Smooth muscle cell (in vitro differentiated cells): ENCODE results near the gene PCDHB14. TPM values are rescaled to one million over a fixed set of nuclear protein-coding genes. Genes with fewer than 3 reads are reported as not detected.
"Not testable (repeated sequence)": the region's sequence is repeated elsewhere in the genome, so short reads cannot be mapped to it uniquely, and the experiment has no call there.

Source experiments
- DNase-seq: peaks from one replicate; lab custom pipeline; 2025; ENCODE audit not compliant: unreplicated experiment; lab: John Stamatoyannopoulos, UW
- H2AFZ ChIP-seq: fragments of 200-600 bp; sonication (generic); 2 replicates; pipeline ENCODE4 v1.6.0; 2016; ENCODE audit warnings: antibody characterized with exemption, low read depth, mild to moderate bottlenecking
- H3F3A ChIP-seq: fragments of 200-600 bp; sonication (generic); 2 replicates; pipeline ENCODE4 v1.6.0; 2017; ENCODE audit warnings: antibody characterized with exemption, low read depth
- H3K27ac ChIP-seq: fragments of 200-600 bp; sonication (generic); 2 replicates; pipeline ENCODE4 v1.5.1; 2016; ENCODE audit warnings: low read depth, mild to moderate bottlenecking
- H3K27me3 ChIP-seq: fragments of 200-600 bp; sonication (generic); 2 replicates; pipeline ENCODE4 v1.6.1; 2016; ENCODE audit warnings: low read depth, mild to moderate bottlenecking
- H3K36me3 ChIP-seq: fragments of 200-600 bp; sonication (generic); 2 replicates; pipeline ENCODE4 v1.5.1; 2016; ENCODE audit warnings: low read depth
- H3K4me1 ChIP-seq: fragments of 200-600 bp; sonication (generic); 2 replicates; pipeline ENCODE4 v1.5.1; 2016; ENCODE audit warnings: low read depth
- H3K4me2 ChIP-seq: fragments of 200-600 bp; sonication (generic); 2 replicates; pipeline ENCODE4 v1.6.0; 2016; ENCODE audit warnings: mild to moderate bottlenecking
- H3K4me3 ChIP-seq: fragments of 200-600 bp; sonication (generic); 2 replicates; pipeline ENCODE4 v1.5.1; 2016; ENCODE audit warnings: mild to moderate bottlenecking
- H3K79me2 ChIP-seq: fragments of 200-600 bp; sonication (generic); 2 replicates; pipeline ENCODE4 v1.6.0; 2016; ENCODE audit warnings: low read depth, mild to moderate bottlenecking
- H3K9ac ChIP-seq: fragments of 200-600 bp; sonication (generic); 2 replicates; pipeline ENCODE4 v1.6.0; 2016; ENCODE audit warnings: low read depth
- H3K9me3 ChIP-seq: fragments of 200-600 bp; sonication (generic); replicated peaks from 2 replicates; pipeline ENCODE4 v1.5.1; 2016; ENCODE audit warnings: low read depth
- H4K20me1 ChIP-seq: fragments of 200-600 bp; sonication (generic); 2 replicates; pipeline ENCODE4 v1.6.0; 2016; ENCODE audit warnings: low read depth
- CTCF ChIP-seq: fragments of 200-600 bp; sonication (generic); IDR thresholded peaks from 2 replicates; pipeline ENCODE4 v1.5.1; 2017; ENCODE audit warnings: borderline replicate concordance, mild to moderate bottlenecking, antibody characterized with exemption; ENCODE audit not compliant: insufficient read depth, poor library complexity, severe bottlenecking
- WGBS: methylation state at CpG from one replicate; pipeline ENCODE4 v1.1.7; 2016; ENCODE audit warnings: low lambda C conversion rate; 5-methylcytosine and 5-hydroxymethylcytosine counted together
- polyA plus RNA-seq: library from polyadenylated mRNA; unstranded; fragments of >200 nt; fragmentation: Nextera tagmentation; extraction: Ambion mirVana; gene quantifications from 2 replicates; pipeline ENCODE4 v1.2.1, GENCODE V29; 2016
- total RNA-seq: library from RNA; depleted of rRNA; stranded (reverse); fragments of >200 nt; gene quantifications from 2 replicates; pipeline ENCODE4 v1.2.3, GENCODE V29; 2014

The PCDHB14 gene
- total and polyA plus RNA-seq, 2 experiments from 2014 or later: 2.6 to 7.8 TPM

GRCh38 chr5:141180313-141180712, 42.8 kb upstream of the PCDHB14 start:
- Histone ChIP-seq H3K36me3 (no peaks in the 10 kb centered on the region), H3K4me2 (no peak overlapping the region), H3K9me3 (no peaks in the 10 kb centered on the region), H3K79me2 (no peaks in the 10 kb centered on the region), H3F3A (no peaks in the 10 kb centered on the region), H2AFZ (no peak overlapping the region), H3K9ac (no peak overlapping the region), H3K4me1 (no peaks in the 10 kb centered on the region), H3K27ac (no peak overlapping the region), H3K27me3 (no peaks in the 10 kb centered on the region), H3K4me3 (no peak overlapping the region), H4K20me1 (no peaks in the 10 kb centered on the region)
- WGBS: 82% methylated on average over 1 of the region's 1 CpG
- no peak for DNase-seq
- TF ChIP-seq CTCF: no peak

DNA sequence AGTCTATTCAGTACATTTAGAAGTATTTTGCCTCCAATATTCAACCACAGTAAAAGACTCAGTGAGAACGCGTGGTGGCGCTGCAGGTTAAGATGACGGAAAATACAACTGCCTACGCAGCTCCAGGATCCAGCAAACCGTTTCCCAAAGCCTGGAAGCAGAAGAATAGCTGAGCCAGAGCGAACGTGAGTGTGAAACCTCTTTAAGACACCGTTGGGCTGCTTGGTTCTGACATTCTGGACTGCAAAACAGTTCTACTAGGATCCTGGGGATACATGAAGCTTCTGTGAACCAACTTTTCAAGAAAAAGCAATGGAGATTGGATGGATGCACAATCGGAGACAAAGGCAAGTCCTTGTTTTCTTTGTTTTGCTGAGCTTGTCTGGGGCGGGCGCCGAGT, 40.9 kb upstream of the PCDHB14 start, which contains the start of gene PCDHB16:
Gene PCDHB16, plus strand, starts transcription at position 140 of the 400 bp plus-strand sequence. Its CDS starts 173 bp downstream, at position 313.
- Histone ChIP-seq H3F3A (no peaks in the 10 kb centered on the region), H3K4me2 (peak within 1 kb of the TSS; percentile 65), H4K20me1 (no peaks in the 10 kb centered on the region), H3K79me2 (no peaks in the 10 kb centered on the region), H2AFZ (peak within 1 kb of the TSS; percentile 6), H3K4me1 (no peaks in the 10 kb centered on the region), H3K27ac (peak within 1 kb of the TSS; percentile 3), H3K27me3 (no peaks in the 10 kb centered on the region), H3K9ac (peak within 1 kb of the TSS; percentile 10), H3K36me3 (no peaks in the 10 kb centered on the region), H3K9me3 (peaks cover 8% of the 10 kb centered on the region), H3K4me3 (peak within 1 kb of the TSS; percentile 44)
- no peak for DNase-seq
- 33% methylated on average over 13 of the region's 13 CpGs for WGBS
- TF ChIP-seq CTCF: peak; percentile 43

DNA sequence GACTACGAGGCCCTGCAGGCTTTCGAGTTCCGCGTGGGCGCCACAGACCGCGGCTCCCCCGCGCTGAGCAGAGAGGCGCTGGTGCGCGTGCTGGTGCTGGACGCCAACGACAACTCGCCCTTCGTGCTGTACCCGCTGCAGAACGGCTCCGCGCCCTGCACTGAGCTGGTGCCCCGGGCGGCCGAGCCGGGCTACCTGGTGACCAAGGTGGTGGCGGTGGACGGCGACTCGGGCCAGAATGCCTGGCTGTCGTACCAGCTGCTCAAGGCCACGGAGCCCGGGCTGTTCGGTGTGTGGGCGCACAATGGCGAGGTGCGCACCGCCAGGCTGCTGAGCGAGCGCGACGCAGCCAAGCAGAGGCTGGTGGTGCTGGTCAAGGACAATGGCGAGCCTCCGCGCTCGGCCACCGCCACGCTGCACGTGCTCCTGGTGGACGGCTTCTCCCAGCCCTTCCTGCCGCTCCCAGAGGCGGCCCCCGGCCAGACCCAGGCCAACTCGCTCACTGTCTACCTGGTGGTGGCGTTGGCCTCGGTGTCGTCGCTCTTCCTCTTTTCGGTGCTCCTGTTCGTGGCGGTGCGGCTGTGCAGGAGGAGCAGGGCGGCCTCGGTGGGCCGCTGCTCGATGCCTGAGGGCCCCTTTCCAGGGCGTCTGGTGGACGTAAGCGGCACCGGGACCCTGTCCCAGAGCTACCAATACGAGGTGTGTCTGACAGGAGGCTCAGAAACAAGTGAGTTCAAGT, 38.9 kb upstream of the PCDHB14 start:
- not testable (repeated sequence) for DNase-seq, H3K9me3 ChIP-seq, H3K4me2 ChIP-seq, H3K36me3 ChIP-seq, H3F3A ChIP-seq, H4K20me1 ChIP-seq, H2AFZ ChIP-seq, H3K4me3 ChIP-seq, H3K4me1 ChIP-seq, H3K9ac ChIP-seq, H3K27ac ChIP-seq, H3K79me2 ChIP-seq, H3K27me3 ChIP-seq
- 95% methylated on average over 29 of the region's 69 CpGs for WGBS

DNA sequence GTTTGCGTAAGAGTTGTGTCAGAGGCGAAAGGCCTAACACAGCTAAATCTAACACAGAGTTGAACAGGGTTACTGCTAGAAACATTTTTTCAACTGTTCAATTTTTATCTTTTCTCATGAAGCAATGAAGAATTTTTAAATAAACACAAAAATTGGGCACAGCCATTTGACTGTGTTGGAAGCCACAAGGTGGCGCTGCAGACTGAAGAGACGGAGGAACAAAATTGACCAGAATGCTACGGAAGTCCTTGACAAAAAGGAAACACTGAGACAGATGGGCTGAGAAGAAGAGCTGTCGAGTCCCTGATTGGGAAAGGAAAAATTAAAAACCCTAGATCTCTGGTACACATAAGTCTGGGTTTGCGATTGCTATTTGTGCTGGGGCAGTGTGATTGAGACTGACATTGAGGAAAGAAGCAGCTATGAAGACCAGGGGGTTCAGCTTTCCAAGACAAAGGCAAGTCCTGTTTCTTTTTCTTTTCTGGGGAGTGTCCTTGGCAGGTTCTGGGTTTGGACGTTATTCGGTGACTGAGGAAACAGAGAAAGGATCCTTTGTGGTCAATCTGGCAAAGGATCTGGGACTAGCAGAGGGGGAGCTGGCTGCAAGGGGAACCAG, 36.1 kb upstream of the PCDHB14 start, which contains the start of gene PCDHB9:
Gene PCDHB9, plus strand, starts transcription at position 265 of the 616 bp plus-strand sequence. Its CDS starts 158 bp downstream, at position 423.
- no peak within 1 kb of the TSS for H2AFZ ChIP-seq
- DNase-seq: no peak
- no peak within 1 kb of the TSS for H3K27ac ChIP-seq
- H3K79me2 ChIP-seq: no peaks in the 10 kb centered on the region
- 44% methylated on average over 9 of the region's 9 CpGs for WGBS
- peak within 1 kb of the TSS; percentile 26 for H3K4me3 ChIP-seq
- H3K4me2 ChIP-seq: peak within 1 kb of the TSS; percentile 43
- H3K36me3 ChIP-seq: no peaks in the 10 kb centered on the region
- H4K20me1 ChIP-seq: no peaks in the 10 kb centered on the region
- H3K4me1 ChIP-seq: no peaks in the 10 kb centered on the region
- TF ChIP-seq CTCF: peak; percentile 51
- H3K9ac ChIP-seq: no peak within 1 kb of the TSS
- H3K9me3 ChIP-seq: peaks cover 8% of the 10 kb centered on the region
- H3F3A ChIP-seq: no peaks in the 10 kb centered on the region
- H3K27me3 ChIP-seq: no peaks in the 10 kb centered on the region

DNA sequence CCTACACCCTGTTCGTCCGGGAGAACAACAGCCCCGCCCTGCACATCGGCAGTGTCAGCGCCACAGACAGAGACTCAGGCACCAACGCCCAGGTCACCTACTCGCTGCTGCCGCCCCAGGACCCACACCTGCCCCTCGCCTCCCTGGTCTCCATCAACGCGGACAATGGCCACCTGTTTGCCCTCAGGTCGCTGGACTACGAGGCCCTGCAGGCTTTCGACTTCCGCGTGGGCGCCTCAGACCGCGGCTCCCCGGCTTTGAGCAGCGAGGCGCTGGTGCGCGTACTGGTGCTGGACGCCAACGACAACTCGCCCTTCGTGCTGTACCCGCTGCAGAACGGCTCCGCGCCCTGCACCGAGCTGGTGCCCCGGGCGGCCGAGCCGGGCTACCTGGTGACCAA, 34.5 kb upstream of the PCDHB14 start:
- H3K4me2 ChIP-seq, H3K36me3 ChIP-seq, H4K20me1 ChIP-seq, H3K4me1 ChIP-seq, DNase-seq, H3K4me3 ChIP-seq, H3K27ac ChIP-seq, H3K9me3 ChIP-seq, H3K79me2 ChIP-seq, H3K9ac ChIP-seq, H3F3A ChIP-seq, H2AFZ ChIP-seq, H3K27me3 ChIP-seq: not testable (repeated sequence)
- WGBS: 95% methylated on average over 25 of the region's 37 CpGs

DNA sequence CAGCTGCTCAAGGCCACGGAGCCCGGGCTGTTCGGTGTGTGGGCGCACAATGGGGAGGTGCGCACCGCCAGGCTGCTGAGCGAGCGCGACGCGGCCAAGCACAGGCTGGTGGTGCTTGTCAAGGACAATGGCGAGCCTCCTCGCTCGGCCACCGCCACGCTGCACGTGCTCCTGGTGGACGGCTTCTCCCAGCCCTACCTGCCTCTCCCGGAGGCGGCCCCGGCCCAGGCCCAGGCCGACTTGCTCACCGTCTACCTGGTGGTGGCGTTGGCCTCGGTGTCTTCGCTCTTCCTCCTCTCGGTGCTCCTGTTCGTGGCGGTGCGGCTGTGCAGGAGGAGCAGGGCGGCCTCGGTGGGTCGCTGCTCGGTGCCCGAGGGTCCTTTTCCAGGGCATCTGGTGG, 34.0 kb upstream of the PCDHB14 start:
- H3K9me3 ChIP-seq, H3K4me2 ChIP-seq, H2AFZ ChIP-seq, H3K27me3 ChIP-seq, DNase-seq, H4K20me1 ChIP-seq, H3K36me3 ChIP-seq, H3K4me1 ChIP-seq, H3K79me2 ChIP-seq, H3K27ac ChIP-seq, H3F3A ChIP-seq, H3K9ac ChIP-seq, H3K4me3 ChIP-seq: not testable (repeated sequence)
- 95% methylated on average over 18 of the region's 35 CpGs for WGBS
